Measurements from ENCODE around the gene HSPA5.
"Not testable (repeated sequence)": the region's sequence is repeated elsewhere in the genome, so short reads cannot be mapped to it uniquely, and the experiment has no call there.

The HSPA5 gene

GRCh38 chr9:125241863-125242739 is 958 bp upstream of the HSPA5 start:
- no peak for DNase-seq (ENCODE audit: low read depth, low spot score)

- DNase-seq (ENCODE audit: low read depth, low spot score) = no peak
Measured at GRCh38 chr9:125240649-125240999, 519 bp downstream of the HSPA5 start.

- no peak for DNase-seq (ENCODE audit: low read depth, low spot score)
Measured at GRCh38 chr9:125239631-125240597, 1.2 kb downstream of the HSPA5 start.

GRCh38 chr9:125238915-125239446 is 2.2 kb downstream of the HSPA5 start:
- no peak for DNase-seq (ENCODE audit: low read depth, low spot score)

GRCh38 chr9:125238127-125238914 is 2.8 kb downstream of the HSPA5 start:
- no peak for DNase-seq (ENCODE audit: low read depth, low spot score)

GRCh38 chr9:125236520-125237159 is 4.5 kb downstream of the HSPA5 start:
- DNase-seq (ENCODE audit: low read depth, low spot score) = not testable (repeated sequence)

- no peak for DNase-seq (ENCODE audit: low read depth, low spot score)
Measured at GRCh38 chr9:125235804-125236519, 5.2 kb downstream of the HSPA5 start.

GRCh38 chr9:125234099-125234498 is 7.0 kb downstream of the HSPA5 start:
- not testable (repeated sequence) for DNase-seq (ENCODE audit: low read depth, low spot score)

- peak; percentile 55 for DNase-seq (ENCODE audit: low read depth, low spot score)
Measured at GRCh38 chr9:125233678-125234077, 7.5 kb downstream of the HSPA5 start.

GRCh38 chr9:125227761-125228160 is 13.4 kb downstream of the HSPA5 start:
- no peak for DNase-seq (ENCODE audit: low read depth, low spot score)

- not testable (repeated sequence) for DNase-seq (ENCODE audit: low read depth, low spot score)
Measured at GRCh38 chr9:125224858-125225257, 16.3 kb downstream of the HSPA5 start.

- no peak for DNase-seq (ENCODE audit: low read depth, low spot score)
Measured at GRCh38 chr9:125218621-125219020, 22.5 kb downstream of the HSPA5 start.

GRCh38 chr9:125214186-125214585 is 27.0 kb downstream of the HSPA5 start:
- no peak for DNase-seq (ENCODE audit: low read depth, low spot score)

- no peak for DNase-seq (ENCODE audit: low read depth, low spot score)
Measured at GRCh38 chr9:125204477-125204876, 36.7 kb downstream of the HSPA5 start.

- DNase-seq (ENCODE audit: low read depth, low spot score) = no peak
Measured at GRCh38 chr9:125202846-125203618, 38.1 kb downstream of the HSPA5 start.

GRCh38 chr9:125200216-125201047 is 40.7 kb downstream of the HSPA5 start, which contains the start of gene RABEPK:
Gene RABEPK, plus strand, starts transcription at chr9:125200542. Its CDS starts 2,472 bp downstream, at chr9:125203014.
- peak; percentile 82 for DNase-seq (ENCODE audit: low read depth, low spot score)

GRCh38 chr9:125195591-125195990 is 45.6 kb downstream of the HSPA5 start:
- not testable (repeated sequence) for DNase-seq (ENCODE audit: low read depth, low spot score)

- DNase-seq (ENCODE audit: low read depth, low spot score) = not testable (repeated sequence)
Measured at GRCh38 chr9:125194466-125194865, 46.7 kb downstream of the HSPA5 start.
